A673 (cell line): ENCODE measurements around the gene GNG11.

Experiments used
- CTCF ChIP-seq: fragments of 300-800, 200-600 bp; sonication (generic); conservative IDR thresholded peaks from 2 replicates; pipeline ENCODE4 v1.5.1; 2017; ENCODE audit warnings: low read depth, mild to moderate bottlenecking, antibody characterized with exemption, low read length, moderate library complexity, mixed read lengths
- EZH2 ChIP-seq: fragments of 200-600 bp; sonication (generic); IDR thresholded peaks from 2 replicates; pipeline ENCODE4 v1.6.1; 2017; ENCODE audit warnings: borderline replicate concordance, low read depth, mild to moderate bottlenecking, mixed read lengths, antibody characterized with exemption, low read length; ENCODE audit not compliant: poor library complexity, severe bottlenecking

DNA sequence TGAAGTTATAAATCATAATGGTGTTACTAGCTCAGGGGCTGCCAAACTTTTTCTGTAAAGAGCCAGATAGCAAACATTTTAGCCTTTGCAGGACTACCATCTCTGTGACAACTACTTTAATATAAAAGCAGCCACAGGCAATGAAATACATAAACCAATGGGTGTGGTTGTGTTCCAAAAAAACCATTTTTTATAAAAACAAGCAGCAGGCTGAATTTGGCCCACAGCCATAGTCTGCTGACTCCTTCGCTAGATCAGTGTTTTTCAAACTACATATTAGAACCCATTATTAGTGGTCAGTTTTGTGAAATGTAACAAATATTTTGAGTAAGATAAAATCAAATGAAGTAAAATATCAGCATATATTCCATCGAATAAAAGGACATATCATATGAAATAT, 13.6 kb downstream of the GNG11 start:
- no peak for TF ChIP-seq CTCF
- no peak for TF ChIP-seq EZH2
